Parathyroid adenoma (tissue), 2 donors: ENCODE data around the gene MAP6.

Experiments
- H2AFZ ChIP-seq: fragments of 300-600 bp; sonication (generic); one replicate; pipeline ENCODE4 v1.7.0; 2017; ENCODE audit warnings: antibody characterized with exemption, mild to moderate bottlenecking
- H3K27ac ChIP-seq: fragments of 300-600 bp; sonication (generic); one replicate; pipeline ENCODE4 v1.7.0; 2017
- H3K27me3 ChIP-seq: fragments of 300-600 bp; sonication (generic); one replicate; pipeline ENCODE4 v1.7.0; 2017; ENCODE audit warnings: low read length; ENCODE audit not compliant: control insufficient read depth, insufficient read depth
- H3K36me3 ChIP-seq: fragments of 300-600 bp; sonication (generic); one replicate; pipeline ENCODE4 v1.7.0; 2017; ENCODE audit warnings: low read length; ENCODE audit not compliant: control insufficient read depth, insufficient read depth
- H3K4me1 ChIP-seq: fragments of 300-600 bp; sonication (generic); one replicate; pipeline ENCODE4 v1.7.0; 2017; ENCODE audit warnings: control low read depth
- H3K4me2 ChIP-seq: fragments of 300-600 bp; sonication (generic); one replicate; pipeline ENCODE4 v1.7.0; 2017; ENCODE audit warnings: low read length
- H3K4me3 ChIP-seq: fragments of 300-600 bp; sonication (generic); one replicate; pipeline ENCODE4 v1.7.0; 2017; ENCODE audit warnings: low read depth, low read length
- H3K79me2 ChIP-seq: fragments of 300-600 bp; sonication (generic); one replicate; pipeline ENCODE4 v1.7.0; 2017; ENCODE audit warnings: control low read depth
- H3K9ac ChIP-seq: fragments of 300-600 bp; sonication (generic); one replicate; pipeline ENCODE4 v1.7.0; 2017; ENCODE audit warnings: mild to moderate bottlenecking
- H3K9me3 ChIP-seq: fragments of 300-600 bp; sonication (generic); one replicate; pipeline ENCODE4 v1.7.0; 2017; ENCODE audit warnings: low read length; ENCODE audit not compliant: control insufficient read depth
- CTCF ChIP-seq: fragments of 300-600 bp; sonication (generic); IDR thresholded peaks from one replicate; pipeline ENCODE4 v1.7.0; 2017; ENCODE audit warnings: antibody characterized with exemption, mild to moderate bottlenecking
- donor health status: primary hyperparathyroidism.

Gene MAP6

GRCh38 chr11:75572744-75573143 is 96.1 kb downstream of the MAP6 start:
- H3K9me3 ChIP-seq, result no peaks in the 10 kb centered on the region
- H3K4me1 ChIP-seq, result no peaks in the 10 kb centered on the region
- no peak overlapping the region for H3K4me2 ChIP-seq
- no peak for TF ChIP-seq CTCF
- H3K36me3 ChIP-seq, result no peaks in the 10 kb centered on the region
- H3K4me3 ChIP-seq, result no peak overlapping the region
- H3K9ac ChIP-seq, result no peak overlapping the region
- no peak overlapping the region for H2AFZ ChIP-seq
- H3K27ac ChIP-seq, result no peak overlapping the region
- H3K79me2 ChIP-seq, result no peaks in the 10 kb centered on the region
- H3K27me3 ChIP-seq, result no peaks in the 10 kb centered on the region

GRCh38 chr11:75571625-75572024 is 97.2 kb downstream of the MAP6 start:
- Histone ChIP-seq H3K4me3 (no peak overlapping the region), H2AFZ (no peak overlapping the region), H3K4me2 (no peak overlapping the region), H3K36me3 (no peaks in the 10 kb centered on the region), H3K4me1 (no peaks in the 10 kb centered on the region), H3K9me3 (no peaks in the 10 kb centered on the region), H3K79me2 (no peaks in the 10 kb centered on the region), H3K9ac (no peak overlapping the region), H3K27me3 (no peaks in the 10 kb centered on the region), H3K27ac (no peak overlapping the region)
- no peak for TF ChIP-seq CTCF

- H3K9me3 ChIP-seq, result no peaks in the 10 kb centered on the region
- H3K27me3 ChIP-seq, result no peaks in the 10 kb centered on the region
- H2AFZ ChIP-seq, result no peak overlapping the region
- H3K4me3 ChIP-seq, result no peak overlapping the region
- H3K4me2 ChIP-seq, result no peak overlapping the region
- no peak overlapping the region for H3K27ac ChIP-seq
- TF ChIP-seq CTCF, result no peak
- no peaks in the 10 kb centered on the region for H3K4me1 ChIP-seq
- no peak overlapping the region for H3K9ac ChIP-seq
- H3K79me2 ChIP-seq, result no peaks in the 10 kb centered on the region
- H3K36me3 ChIP-seq, result no peaks in the 10 kb centered on the region
Measured at GRCh38 chr11:75570559-75571139, 98.2 kb downstream of the MAP6 start.

- H2AFZ ChIP-seq, result no peak overlapping the region
- H3K27me3 ChIP-seq, result no peaks in the 10 kb centered on the region
- no peaks in the 10 kb centered on the region for H3K4me1 ChIP-seq
- H3K9me3 ChIP-seq, result no peaks in the 10 kb centered on the region
- no peak overlapping the region for H3K4me3 ChIP-seq
- H3K27ac ChIP-seq, result no peak overlapping the region
- no peaks in the 10 kb centered on the region for H3K36me3 ChIP-seq
- no peak overlapping the region for H3K4me2 ChIP-seq
- H3K9ac ChIP-seq, result no peak overlapping the region
- H3K79me2 ChIP-seq, result peaks cover 3% of the 10 kb centered on the region
- TF ChIP-seq CTCF, result no peak
Measured at GRCh38 chr11:75568616-75569219, 100.1 kb downstream of the MAP6 start.

GRCh38 chr11:75567971-75568370 is 100.9 kb downstream of the MAP6 start:
- Histone ChIP-seq H3K9ac (no peak overlapping the region), H3K4me3 (no peak overlapping the region), H3K4me2 (no peak overlapping the region), H3K9me3 (no peaks in the 10 kb centered on the region), H3K4me1 (peaks cover 3% of the 10 kb centered on the region), H3K79me2 (peaks cover 3% of the 10 kb centered on the region), H3K36me3 (no peaks in the 10 kb centered on the region), H2AFZ (no peak overlapping the region), H3K27me3 (no peaks in the 10 kb centered on the region), H3K27ac (no peak overlapping the region)
- no peak for TF ChIP-seq CTCF
